Measurements from ENCODE around the gene MSI2.

- TF ChIP-seq POLR2A (IDR thresholded peaks at IDR 0.05) = no peak
- TF ChIP-seq, protein P1, sequence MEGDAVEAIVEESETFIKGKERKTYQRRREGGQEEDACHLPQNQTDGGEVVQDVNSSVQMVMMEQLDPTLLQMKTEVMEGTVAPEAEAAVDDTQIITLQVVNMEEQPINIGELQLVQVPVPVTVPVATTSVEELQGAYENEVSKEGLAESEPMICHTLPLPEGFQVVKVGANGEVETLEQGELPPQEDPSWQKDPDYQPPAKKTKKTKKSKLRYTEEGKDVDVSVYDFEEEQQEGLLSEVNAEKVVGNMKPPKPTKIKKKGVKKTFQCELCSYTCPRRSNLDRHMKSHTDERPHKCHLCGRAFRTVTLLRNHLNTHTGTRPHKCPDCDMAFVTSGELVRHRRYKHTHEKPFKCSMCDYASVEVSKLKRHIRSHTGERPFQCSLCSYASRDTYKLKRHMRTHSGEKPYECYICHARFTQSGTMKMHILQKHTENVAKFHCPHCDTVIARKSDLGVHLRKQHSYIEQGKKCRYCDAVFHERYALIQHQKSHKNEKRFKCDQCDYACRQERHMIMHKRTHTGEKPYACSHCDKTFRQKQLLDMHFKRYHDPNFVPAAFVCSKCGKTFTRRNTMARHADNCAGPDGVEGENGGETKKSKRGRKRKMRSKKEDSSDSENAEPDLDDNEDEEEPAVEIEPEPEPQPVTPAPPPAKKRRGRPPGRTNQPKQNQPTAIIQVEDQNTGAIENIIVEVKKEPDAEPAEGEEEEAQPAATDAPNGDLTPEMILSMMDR (IDR thresholded peaks at IDR 0.05) = no peak
Measured at GRCh38 chr17:57456622-57457021, 200.3 kb downstream of the MSI2 start.
